AG04450 (cell line): ENCODE measurements around the gene FKBP1A. TPM values are rescaled to one million over a fixed set of nuclear protein-coding genes. Genes with fewer than 3 reads are reported as not detected.
"Not testable (repeated sequence)": the region's sequence is repeated elsewhere in the genome, so short reads cannot be mapped to it uniquely, and the experiment has no call there.

ENCODE experiments used
- CTCF ChIA-PET: fragments of 300-600, 350-600 bp; formaldehyde crosslinking; extraction: SDS; loops from one replicate; lab custom pipeline; 2022; ENCODE audit warnings: antibody characterized with exemption, inconsistent platforms; lab: Charles Lee
- POLR2A ChIA-PET: fragments of 350-600 bp; formaldehyde crosslinking; extraction: SDS; loops from one replicate; lab custom pipeline; 2021; ENCODE audit warnings: antibody characterized with exemption, inconsistent platforms; lab: Yijun Ruan, JAX
- DNase-seq: peaks from one replicate; pipeline ENCODE4 v3.0.0-alpha.2; 2011; ENCODE audit warnings: low read depth, low spot score
- H3K27ac ChIP-seq: one replicate; pipeline ENCODE4 v1.5.1; 2012; ENCODE audit warnings: low read depth, low read length, control low read depth
- H3K27me3 ChIP-seq: one replicate; pipeline ENCODE4 v1.6.0; 2012; ENCODE audit warnings: low read length; ENCODE audit not compliant: control insufficient read depth, insufficient read depth
- H3K4me3 ChIP-seq: 2 replicates; pipeline ENCODE4 v1.5.1; 2011; ENCODE audit warnings: mild to moderate bottlenecking, low read depth, low read length, control low read depth
- H3K9me3 ChIP-seq: 2 replicates; pipeline ENCODE4 v1.5.1; 2012; ENCODE audit warnings: low read length; ENCODE audit not compliant: control insufficient read depth, insufficient read depth
- CTCF ChIP-seq: IDR thresholded peaks from 2 replicates; pipeline ENCODE4 v1.5.1; 2011; ENCODE audit warnings: low read depth, low read length, control low read depth, inconsistent platforms
- polyA plus RNA-seq: library from polyadenylated mRNA; depleted of rRNA; stranded (reverse); fragments of >200 nt; gene quantifications from 2 replicates; pipeline ENCODE4 v1.2.3, GENCODE V29; 2011

FKBP1A gene
- polyA plus RNA-seq, 1 experiment: 579 TPM

- CTCF ChIA-PET: interaction anchor here (1.1 kb wide), 1 partner anchor 26 kb away, joined by 3 read pairs; no protein-coding TSS in a partner anchor
- TF ChIP-seq CTCF: no peak
- POLR2A ChIA-PET: no interaction called here
Observed at GRCh38 chr20:1414982-1415381, 22.1 kb upstream of the FKBP1A start.

GRCh38 chr20:1405801-1406200 lies 12.9 kb upstream of the FKBP1A start:
- ChIA-PET CTCF (no interaction called here), POLR2A (no interaction called here)
- H3K9me3 ChIP-seq: peaks cover 10% of the 10 kb centered on the region
- no peak overlapping the region for H3K27ac ChIP-seq
- no peak for TF ChIP-seq CTCF
- H3K4me3 ChIP-seq: no peak overlapping the region
- DNase-seq: no peak
- H3K27me3 ChIP-seq: no peaks in the 10 kb centered on the region

More at GRCh38 chr20:1414982-1415381, 22.1 kb upstream of the FKBP1A start:
- no peaks in the 10 kb centered on the region for H3K27me3 ChIP-seq
- no peak for DNase-seq
- no peak overlapping the region for H3K27ac ChIP-seq
- no peak overlapping the region for H3K4me3 ChIP-seq
- H3K9me3 ChIP-seq: peaks cover 6% of the 10 kb centered on the region

- CTCF ChIA-PET: no interaction called here
- DNase-seq: no peak
Observed at GRCh38 chr20:1403624-1404023, 10.8 kb upstream of the FKBP1A start.

GRCh38 chr20:1402149-1402548 lies 9.3 kb upstream of the FKBP1A start:
- CTCF ChIA-PET: interaction anchor here (0.6 kb wide), 1 partner anchor 90 kb away, joined by 3 read pairs; no protein-coding TSS in a partner anchor
- Histone ChIP-seq H3K27ac (no peak overlapping the region), H3K4me3 (no peak overlapping the region), H3K27me3 (no peaks in the 10 kb centered on the region), H3K9me3 (peaks cover 11% of the 10 kb centered on the region)
- DNase-seq: no peak
- POLR2A ChIA-PET: interaction anchor here (0.6 kb wide), 1 partner anchor 854 kb away, joined by 3 read pairs; no protein-coding TSS in a partner anchor
- TF ChIP-seq CTCF: no peak

More at GRCh38 chr20:1403624-1404023, 10.8 kb upstream of the FKBP1A start:
- H3K27ac ChIP-seq: no peak overlapping the region
- POLR2A ChIA-PET: no interaction called here
- H3K4me3 ChIP-seq: no peak overlapping the region
- H3K9me3 ChIP-seq: peaks cover 10% of the 10 kb centered on the region
- no peaks in the 10 kb centered on the region for H3K27me3 ChIP-seq
- no peak for TF ChIP-seq CTCF

- DNase-seq: no peak
- Histone ChIP-seq H3K27ac (no peak overlapping the region), H3K4me3 (no peak overlapping the region), H3K9me3 (peaks cover 16% of the 10 kb centered on the region), H3K27me3 (no peaks in the 10 kb centered on the region)
- TF ChIP-seq CTCF: no peak
- CTCF ChIA-PET: no interaction called here
- POLR2A ChIA-PET: no interaction called here
Observed at GRCh38 chr20:1401451-1401907, 8.6 kb upstream of the FKBP1A start.

GRCh38 chr20:1399678-1400366 lies 7.0 kb upstream of the FKBP1A start:
- ChIA-PET POLR2A (interaction anchor here (0.7 to 1.1 kb wide), 3 partner anchors 30 to 74 kb away, joined by 3 read pairs; no protein-coding TSS in a partner anchor), CTCF (interaction anchor here (1.5 to 2.0 kb wide), 2 partner anchors 38 to 104 kb away, joined by 9 read pairs; no protein-coding TSS in a partner anchor)
- DNase-seq: peak; percentile 55
- peaks cover 16% of the 10 kb centered on the region for H3K9me3 ChIP-seq
- not testable (repeated sequence) for H3K27me3 ChIP-seq, H3K4me3 ChIP-seq
- H3K27ac ChIP-seq: peak overlapping the region; percentile 47

GRCh38 chr20:1398185-1398584 lies 5.3 kb upstream of the FKBP1A start:
- H3K9me3 ChIP-seq, DNase-seq, POLR2A ChIA-PET, H3K27ac ChIP-seq, H3K27me3 ChIP-seq, H3K4me3 ChIP-seq: not testable (repeated sequence)
- CTCF ChIA-PET: interaction anchor here (1.0 to 1.9 kb wide), 3 partner anchors 16 to 86 kb away, joined by 3 to 7 read pairs (median 4); no protein-coding TSS in a partner anchor
